Stimulated activated CD4-positive, alpha-beta T cell treated with anti-CD3 and anti-CD28 coated beads, Interleukin-1b, Interleukin-23, amount 100 ng/mL, for 1 hour (primary cell): ENCODE data around the gene FAM161A.

ENCODE experiments used
- DNase-seq, 2 donors: peaks; one replicate each; pipeline ENCODE4 v3.0.0-alpha.2; 2020; ENCODE audit warnings: low read depth in 2 of 2

Gene FAM161A

DNA sequence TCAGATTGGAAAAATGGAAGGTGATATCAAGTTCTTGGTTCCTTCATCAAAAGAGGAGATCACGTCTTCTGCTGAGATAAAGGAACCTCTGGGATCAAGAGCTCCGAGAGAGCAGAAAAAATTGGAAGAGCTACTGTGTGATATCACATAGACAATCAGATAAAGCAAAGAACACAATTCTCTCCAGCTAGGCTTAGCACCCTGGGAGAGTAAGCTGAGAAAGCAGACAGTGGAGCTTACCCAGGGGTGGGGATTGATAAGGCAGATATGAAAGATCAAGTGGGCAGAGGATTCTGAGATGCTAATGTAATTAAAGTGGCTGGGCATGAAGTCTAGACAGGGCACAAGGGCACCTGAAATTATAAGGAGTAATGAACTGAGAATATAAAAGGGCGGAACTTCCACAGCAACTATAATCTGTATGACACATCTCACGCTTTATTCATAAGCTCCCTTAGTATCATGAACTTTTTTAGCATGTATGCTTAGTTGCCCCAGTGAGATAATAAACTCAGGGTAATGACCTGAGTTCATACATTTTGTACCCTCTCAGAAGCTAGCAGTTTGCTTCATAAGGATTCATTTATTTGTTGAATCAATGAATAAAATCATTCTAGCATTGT lies 65.8 kb downstream of the FAM161A start:
- no peak for DNase-seq

DNA sequence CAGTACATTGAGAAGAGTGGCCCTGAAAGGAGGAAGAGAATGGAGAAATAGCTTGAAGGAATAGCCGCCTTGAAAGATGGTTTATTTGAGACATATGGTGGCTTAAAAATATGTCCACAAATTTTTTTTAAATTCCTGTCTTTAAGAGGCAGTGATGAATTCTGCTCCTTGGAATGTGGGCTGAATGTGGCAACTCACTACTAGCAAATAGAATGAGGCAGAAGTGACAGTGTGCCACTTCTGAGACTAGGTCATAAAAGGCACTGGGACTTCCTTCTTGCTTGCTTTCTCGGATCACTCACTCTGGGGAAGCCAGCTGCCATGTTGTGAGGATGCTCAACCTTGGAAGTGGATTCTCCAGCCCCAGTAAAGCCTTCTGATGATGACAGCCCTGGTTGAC lies 67.0 kb downstream of the FAM161A start:
- no peak for DNase-seq

GRCh38 chr2:61785583-61785982 lies 68.3 kb downstream of the FAM161A start:
- DNase-seq, result no peak

DNA sequence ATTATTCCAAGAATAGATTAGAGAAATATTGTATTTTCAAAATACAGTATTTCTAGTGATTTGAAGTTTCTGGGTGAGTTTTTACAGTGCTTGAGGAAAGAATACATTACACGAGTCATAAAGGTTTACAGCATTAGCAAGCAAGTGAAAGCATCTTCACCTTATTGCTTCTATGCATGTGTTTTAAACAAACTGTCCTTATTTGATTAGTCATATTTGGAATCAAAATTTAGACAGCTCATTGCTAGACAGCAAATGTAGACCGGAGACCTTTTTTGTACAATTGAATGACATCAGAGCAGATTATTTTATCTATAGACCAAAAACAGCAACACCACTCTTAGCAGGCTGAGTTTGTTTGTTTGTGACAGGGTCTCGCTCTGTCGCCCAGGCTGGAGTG lies 69.2 kb downstream of the FAM161A start:
- DNase-seq, result no peak

- no peak for DNase-seq
These were observed 77.8 kb downstream of the FAM161A start for GRCh38 chr2:61775956-61776570.
